BJ (cell line): ENCODE data around the gene SLC35G6. TPM values are rescaled to one million over a fixed set of nuclear protein-coding genes. Genes with fewer than 3 reads are reported as not detected.
"Not testable (repeated sequence)": the region's sequence is repeated elsewhere in the genome, so short reads cannot be mapped to it uniquely, and the experiment has no call there.

Source experiments
- CTCF ChIA-PET: fragments of 350-600 bp; formaldehyde crosslinking; extraction: SDS; loops from one replicate; lab custom pipeline; 2021; ENCODE audit warnings: antibody characterized with exemption, inconsistent platforms; lab: Yijun Ruan, JAX
- POLR2A ChIA-PET: fragments of 300-600 bp; sonication (Branson Sonifier 250); formaldehyde crosslinking; extraction: SDS; loops from one replicate; lab custom pipeline; 2021; ENCODE audit warnings: antibody characterized with exemption; lab: Charles Lee
- DNase-seq: peaks from one replicate; pipeline ENCODE4 v3.0.0-alpha.2; 2011; ENCODE audit warnings: low read depth
- H3K27me3 ChIP-seq: 2 replicates; pipeline ENCODE4 v1.6.0; 2011; ENCODE audit warnings: low read length; ENCODE audit not compliant: control insufficient read depth, insufficient read depth
- H3K36me3 ChIP-seq: 2 replicates; pipeline ENCODE4 v1.5.1; 2011; ENCODE audit warnings: low read length; ENCODE audit not compliant: control insufficient read depth, insufficient read depth
- H3K4me3 ChIP-seq: 2 replicates; pipeline ENCODE4 v1.5.1; 2011; ENCODE audit warnings: low read depth, mild to moderate bottlenecking, control low read depth, low read length
- CTCF ChIP-seq: IDR thresholded peaks from 2 replicates; pipeline ENCODE4 v1.5.1; 2011; ENCODE audit warnings: low read depth, mild to moderate bottlenecking, control low read depth, inconsistent platforms, low read length, moderate library complexity; ENCODE audit not compliant: insufficient read depth
- polyA plus RNA-seq: library from polyadenylated mRNA; depleted of rRNA; stranded (reverse); fragments of >200 nt; gene quantifications from 2 replicates; pipeline ENCODE4 v1.2.3, GENCODE V29; 2011

The SLC35G6 gene
- polyA plus RNA-seq, 1 experiment, result not detected

GRCh38 chr17:7479213-7480088 is 1.8 kb upstream of the SLC35G6 start, which contains the start of gene ZBTB4:
TSS of gene ZBTB4 (minus strand) at chr17:7479631. CDS start at chr17:7466801, 12,830 bp downstream.
- H3K27me3 ChIP-seq, result no peaks in the 10 kb centered on the region
- CTCF ChIA-PET, result interaction anchor here (0.6 to 2.0 kb wide), 7 partner anchors 14 to 124 kb away, joined by 3 to 10 read pairs (median 3); partner anchors contain the start of gene SOX15
- 0 out of 2 replicates have a peak, but pooled peaks cover under 1% of the 10 kb centered on the region for H3K36me3 ChIP-seq
- TF ChIP-seq CTCF, result no peak
- POLR2A ChIA-PET, result interaction anchor here (0.5 to 0.6 kb wide), 2 partner anchors 93 to 694 kb away, joined by 3 to 4 read pairs; no protein-coding TSS in a partner anchor
- no peak for DNase-seq
- H3K4me3 ChIP-seq, result peak within 1 kb of the TSS; percentile 85

- CTCF ChIA-PET, result interaction anchor here (0.9 to 2.0 kb wide), 4 partner anchors 44 to 124 kb away, joined by 3 to 10 read pairs (median 4); partner anchors contain the start of gene SOX15
- TF ChIP-seq CTCF, result no peak
- H3K4me3 ChIP-seq, result peak overlapping the region; percentile 85
- DNase-seq, result no peak
- H3K27me3 ChIP-seq, result no peaks in the 10 kb centered on the region
- H3K36me3 ChIP-seq, result no peaks in the 10 kb centered on the region
- POLR2A ChIA-PET, result interaction anchor here (0.6 kb wide), 1 partner anchor 93 kb away, joined by 4 read pairs; no protein-coding TSS in a partner anchor
These were observed 1.2 kb upstream of the SLC35G6 start for GRCh38 chr17:7480089-7480384.

- DNase-seq, H3K36me3 ChIP-seq, H3K4me3 ChIP-seq, POLR2A ChIA-PET, H3K27me3 ChIP-seq, CTCF ChIA-PET: not testable (repeated sequence)
These were observed 846 bp downstream of the SLC35G6 start for GRCh38 chr17:7481842-7482741.

GRCh38 chr17:7482742-7483088 is 1.5 kb downstream of the SLC35G6 start:
- CTCF ChIA-PET, result not testable (repeated sequence)
- POLR2A ChIA-PET, result interaction anchor here (0.6 kb wide), 1 partner anchor 16 kb away, joined by 3 read pairs; no protein-coding TSS in a partner anchor

GRCh38 chr17:7483255-7484066 is 2.2 kb downstream of the SLC35G6 start:
- DNase-seq, result peak; percentile 44
- POLR2A ChIA-PET, result interaction anchor here (0.6 to 1.5 kb wide), 5 partner anchors 17 to 337 kb away, joined by 3 to 5 read pairs (median 3); partner anchors contain the start of genes MPDU1 and TMEM256
- TF ChIP-seq CTCF, result no peak
- H3K4me3 ChIP-seq, result peak overlapping the region; percentile 67
- no peaks in the 10 kb centered on the region for H3K36me3 ChIP-seq
- H3K27me3 ChIP-seq, result no peaks in the 10 kb centered on the region
- CTCF ChIA-PET, result no interaction called here

More at GRCh38 chr17:7482742-7483088, 1.5 kb downstream of the SLC35G6 start:
- H3K36me3 ChIP-seq, H3K27me3 ChIP-seq, DNase-seq: not testable (repeated sequence)
- peak overlapping the region; percentile 67 for H3K4me3 ChIP-seq
